Heart left ventricle (tissue), 16 donors: ENCODE results near the gene GPR160. TPM values are rescaled to one million over a fixed set of nuclear protein-coding genes. Genes with fewer than 3 reads are reported as not detected.

Experiments
- ATAC-seq, 4 donors: fragments of 200-7000 bp; cut with Tn5 transposase; one replicate each; pipeline ENCODE4 v1.9.1; 2020 to 2022; ENCODE audit warnings: moderate library complexity in 4 of 4, mild to moderate bottlenecking in 3 of 4, moderate number of reproducible peaks in 1 of 4
- DNase-seq, 5 donors: peaks; one replicate each; pipeline ENCODE4 v3.0.0-alpha.2; 2020
- H3K27ac ChIP-seq, 12 donors: fragments of 200-600 bp; sonication (generic) in 4 of 12; one replicate each; pipeline versions ENCODE4 v1.5.0 to v1.8.0; 2016 to 2022; ENCODE audit warnings: mild to moderate bottlenecking in 2 of 12
- H3K27me3 ChIP-seq, 9 donors: fragments of 200-600 bp; sonication (generic) in 2 of 9; one replicate each; pipeline versions ENCODE4 v1.5.1 to v1.8.0; 2016 to 2022; ENCODE audit warnings: mild to moderate bottlenecking in 3 of 9
- H3K36me3 ChIP-seq, 9 donors: fragments of 200-600 bp; sonication (generic) in 2 of 9; one replicate each; pipeline versions ENCODE4 v1.5.0 to v1.8.0; 2018 to 2022; ENCODE audit warnings: mild to moderate bottlenecking in 2 of 9
- H3K4me1 ChIP-seq, 12 donors: fragments of 200-600 bp; sonication (generic) in 4 of 12; one replicate each; pipeline versions ENCODE4 v1.5.0 to v1.8.0; 2016 to 2022; ENCODE audit warnings: mild to moderate bottlenecking in 3 of 12
- H3K4me3 ChIP-seq, 12 donors: fragments of 200-600 bp; sonication (generic) in 4 of 12; one replicate each; pipeline versions ENCODE4 v1.5.0 to v1.8.0; 2017 to 2022; ENCODE audit warnings: mild to moderate bottlenecking in 9 of 12, moderate library complexity in 4 of 12
- H3K9me3 ChIP-seq, 12 donors: fragments of 200-600 bp; sonication (generic) in 4 of 12; one replicate each; pipeline versions ENCODE4 v1.5.0 to v1.8.0; 2016 to 2022; ENCODE audit warnings: mild to moderate bottlenecking in 1 of 12
- POLR2A ChIP-seq, 2 donors: fragments of 450-650 bp; IDR thresholded peaks; one replicate each; pipeline ENCODE4 v1.6.1; 2017; ENCODE audit warnings: antibody characterized with exemption in 2 of 2, mild to moderate bottlenecking in 2 of 2, moderate library complexity in 2 of 2
- WGBS, 4 donors: extraction: QIAGEN DNeasy Blood & Tissue Kit in 2 of 4; methylation state at CpG; one replicate each; pipeline versions ENCODE4 v1.1.5 to v1.1.7; 2013 to 2018; 5-methylcytosine and 5-hydroxymethylcytosine counted together
- intact Hi-C, 10 donors: fragments of 100-400 bp; cut with DNase I; formaldehyde crosslinking; loops; one replicate each; pipeline versions ENCODE4 v1.11.1 to v1.14.2; 2022
- polyA plus RNA-seq, 2 donors: library from polyadenylated mRNA; stranded (reverse); fragments of 200-250 nt; gene quantifications; one replicate each; pipeline ENCODE4 v1.2.3, GENCODE V29; 2013
- total RNA-seq, 9 donors: library from RNA; depleted of rRNA in 2 of 9; stranded (reverse); fragments of >200 nt in 2 of 9; fragmentation: NEBNext Ultra II Directional in 3 of 9; extraction: Animal tissue kit (Norgen Biotek cat#: 25700) in 3 of 9; gene quantifications; one replicate each; pipeline versions ENCODE4 v1.1.0 to v1.2.4, GENCODE V29; 2016 to 2023
- TF ChIP-seq, protein P1 (sequence below), 12 donors: fragments of 200-600 bp; sonication (generic) in 4 of 12; IDR thresholded peaks; one replicate each; pipeline versions ENCODE4 v1.5.0 to v1.8.0; 2018 to 2022; ENCODE audit warnings: antibody characterized with exemption in 12 of 12, mild to moderate bottlenecking in 5 of 12
- donor health status: ischemic (EF 13 %, LVEDD 7.1; RV severe dilation, severe dysfunction).
- donor health status: healthy with polysubstance abuse.
- donor health status: DM: no; HTN: yes; CAD: no.
- donor health status: DM: no; HTN: no; CAD: no.
- donor health status: ischemic (EF 25% LVEDD 6.9; RV normal size, moderate dysfunction).
- donor health status: ischemic (EF 25% LVEDD 5.7; RV mildly dilated, moderate dysfunction).
- donor health status: healthy.
- donor health status: DM: yes; HTN: yes; CAD: no.
- donor health status: ischemic (EF 35%, LVEDD 5.7; RV mildly dilated, moderate dysfunction).
- donor health status: nonischemic (EF 11% LVEDD 7.7; RV severe dilation, severe dysfunction).
- donor health status: DM: yes; HTN: yes; CAD: no.
- donor health status: PGD.
- donor health status: ischemic (EF 29% LVEDD 5.4; RV normal size, mild dysfunction).
- donor health status: nonischemic (EF 23%, LVEDD 6.1; RV moderate dilation, normal function).

Gene GPR160
- total and polyA plus RNA-seq, 11 donors = 0.28 to 2.6 (median 0.99) TPM

DNA sequence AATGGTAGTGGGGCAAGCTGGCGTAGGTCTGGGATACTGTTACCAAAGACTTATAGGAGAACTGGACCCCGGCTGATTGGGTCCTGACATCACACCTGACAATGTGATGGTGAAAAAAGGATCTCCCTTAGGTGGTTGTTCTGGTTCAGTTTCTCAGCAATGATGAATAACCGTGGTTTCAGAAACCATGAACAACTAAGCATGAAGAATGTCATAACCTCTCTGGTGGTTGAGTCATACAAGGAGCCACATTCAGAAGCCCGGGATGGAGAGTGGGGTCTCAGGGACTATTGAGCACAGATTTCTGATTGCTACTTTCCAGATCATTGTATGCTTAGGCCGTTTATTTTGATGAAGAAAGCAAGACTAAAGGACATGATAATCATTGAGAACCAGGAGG lies 17.4 kb downstream of the GPR160 start:
- H3K9me3 ChIP-seq = no peaks in the 10 kb centered on the region
- no peaks in the 10 kb centered on the region for H3K27me3 ChIP-seq
- ATAC-seq (no peak), DNase-seq (no peak)
- no peaks in the 10 kb centered on the region for H3K36me3 ChIP-seq
- H3K4me3 ChIP-seq = no peak overlapping the region
- TF ChIP-seq, protein P1, sequence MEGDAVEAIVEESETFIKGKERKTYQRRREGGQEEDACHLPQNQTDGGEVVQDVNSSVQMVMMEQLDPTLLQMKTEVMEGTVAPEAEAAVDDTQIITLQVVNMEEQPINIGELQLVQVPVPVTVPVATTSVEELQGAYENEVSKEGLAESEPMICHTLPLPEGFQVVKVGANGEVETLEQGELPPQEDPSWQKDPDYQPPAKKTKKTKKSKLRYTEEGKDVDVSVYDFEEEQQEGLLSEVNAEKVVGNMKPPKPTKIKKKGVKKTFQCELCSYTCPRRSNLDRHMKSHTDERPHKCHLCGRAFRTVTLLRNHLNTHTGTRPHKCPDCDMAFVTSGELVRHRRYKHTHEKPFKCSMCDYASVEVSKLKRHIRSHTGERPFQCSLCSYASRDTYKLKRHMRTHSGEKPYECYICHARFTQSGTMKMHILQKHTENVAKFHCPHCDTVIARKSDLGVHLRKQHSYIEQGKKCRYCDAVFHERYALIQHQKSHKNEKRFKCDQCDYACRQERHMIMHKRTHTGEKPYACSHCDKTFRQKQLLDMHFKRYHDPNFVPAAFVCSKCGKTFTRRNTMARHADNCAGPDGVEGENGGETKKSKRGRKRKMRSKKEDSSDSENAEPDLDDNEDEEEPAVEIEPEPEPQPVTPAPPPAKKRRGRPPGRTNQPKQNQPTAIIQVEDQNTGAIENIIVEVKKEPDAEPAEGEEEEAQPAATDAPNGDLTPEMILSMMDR (IDR thresholded peaks at IDR 0.05) = no peak
- no peak for TF ChIP-seq POLR2A (IDR thresholded peaks at IDR 0.05)
- peaks cover 0 to 6% (median 0%) of the 10 kb centered on the region in 12 donors for H3K4me1 ChIP-seq
- 88 to 93% (median 90%) methylated on average over 5 of the region's 5 CpGs for WGBS, 4 donors
- H3K27ac ChIP-seq = no peak overlapping the region
- intact Hi-C loops = no loop called here

DNA sequence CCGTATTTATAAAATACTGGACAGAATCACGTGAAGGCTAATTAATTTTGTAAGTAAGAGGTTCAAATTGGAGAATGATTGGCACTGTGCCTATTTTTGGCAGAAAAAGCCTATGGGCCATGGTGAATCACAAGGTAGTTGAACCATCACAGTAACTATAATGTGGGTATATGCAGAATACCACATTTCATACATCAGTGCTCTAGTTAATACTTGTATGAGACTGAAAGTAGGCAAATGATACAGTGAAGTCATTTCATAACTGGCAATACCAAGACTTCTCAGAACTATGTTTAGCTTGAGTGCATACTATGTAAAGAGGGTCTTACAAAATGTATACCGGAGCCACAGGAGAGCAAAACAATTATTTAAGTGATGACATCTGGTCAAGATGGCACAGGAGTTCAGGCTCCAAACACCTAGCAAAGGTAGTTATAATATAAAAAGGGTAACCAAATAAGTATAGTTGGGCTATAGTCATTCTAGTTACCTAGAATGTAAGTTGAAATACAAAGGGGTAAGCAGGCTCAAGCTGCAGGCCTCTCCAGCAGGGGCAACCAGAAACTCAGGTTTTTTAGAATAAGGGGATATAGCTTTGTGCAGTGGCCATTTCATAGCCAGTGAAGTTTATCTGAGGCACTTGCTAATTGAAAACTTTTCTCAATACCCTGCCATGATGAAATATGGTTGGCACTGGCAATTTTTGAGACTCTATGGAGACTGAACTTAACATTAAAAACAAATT lies 19.1 kb downstream of the GPR160 start:
- TF ChIP-seq, protein P1 (IDR thresholded peaks at IDR 0.05) = no peak
- TF ChIP-seq POLR2A (IDR thresholded peaks at IDR 0.05) = no peak
- intact Hi-C loops = no loop called here
- no peak for ATAC-seq
- no peaks in the 10 kb centered on the region for H3K9me3 ChIP-seq
- DNase-seq = no peak
- H3K4me3 ChIP-seq = no peak overlapping the region
- peaks cover 0 to 6% (median 0%) of the 10 kb centered on the region in 12 donors for H3K4me1 ChIP-seq
- H3K36me3 ChIP-seq = no peaks in the 10 kb centered on the region
- no peak overlapping the region for H3K27ac ChIP-seq
- H3K27me3 ChIP-seq = no peaks in the 10 kb centered on the region
- 92 to 95% (median 94%) methylated on average over 3 of the region's 3 CpGs for WGBS, 4 donors

DNA sequence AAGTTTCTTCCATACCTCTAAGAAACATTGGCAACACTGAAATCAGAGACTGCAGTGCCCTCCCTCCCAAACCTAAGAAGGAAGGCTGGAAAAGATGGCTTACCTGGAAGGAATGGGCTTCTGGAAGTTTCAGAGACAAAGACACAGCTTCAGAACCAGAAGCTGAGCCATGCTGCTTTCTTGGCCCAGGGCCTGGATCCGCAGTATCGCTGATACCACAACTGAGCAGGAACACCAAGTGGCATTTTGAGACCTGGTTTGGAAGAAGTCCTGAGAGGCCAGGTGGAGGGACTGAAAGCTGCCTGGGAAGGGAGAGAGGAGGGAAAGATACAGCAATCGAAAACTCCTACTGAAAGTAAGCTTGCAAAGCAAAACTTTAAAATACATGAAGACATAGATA lies 19.8 kb downstream of the GPR160 start:
- no peak overlapping the region for H3K27ac ChIP-seq
- intact Hi-C loops = no loop called here
- no peak overlapping the region for H3K4me3 ChIP-seq
- no peaks in the 10 kb centered on the region for H3K36me3 ChIP-seq
- no peaks in the 10 kb centered on the region for H3K27me3 ChIP-seq
- peak in 1 of 5 donors; percentile 35 for DNase-seq
- peaks cover 0 to 6% (median 0%) of the 10 kb centered on the region in 12 donors for H3K4me1 ChIP-seq
- WGBS, 4 donors = 40 to 64% (median 57%) methylated on average over 3 of the region's 3 CpGs
- no peak for TF ChIP-seq POLR2A (IDR thresholded peaks at IDR 0.05)
- TF ChIP-seq, protein P1 (IDR thresholded peaks at IDR 0.05) = no peak
- no peaks in the 10 kb centered on the region for H3K9me3 ChIP-seq
- ATAC-seq = peak in 2 of 4 donors; percentile 33 to 57

DNA sequence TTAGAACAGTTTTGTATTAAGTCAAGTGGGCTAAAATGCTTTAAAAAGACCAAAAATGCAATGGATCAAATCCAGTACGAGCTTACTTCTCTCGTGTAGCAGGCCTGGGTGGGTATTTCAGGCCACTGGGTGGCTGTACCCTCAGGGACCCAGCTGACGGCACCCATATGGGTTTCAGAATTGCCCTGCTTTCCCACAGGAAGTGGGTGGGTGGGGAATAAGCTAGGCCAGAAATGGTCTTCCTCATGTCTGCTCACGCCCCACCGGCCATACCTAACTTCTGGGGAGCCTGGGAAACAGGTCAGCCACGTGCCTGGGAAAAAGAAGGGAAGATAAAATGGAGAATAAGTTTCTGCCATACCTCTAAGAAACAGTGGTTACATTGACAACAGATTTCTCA lies 20.3 kb downstream of the GPR160 start:
- no peak for ATAC-seq
- Histone ChIP-seq H3K4me1 (peaks cover 0 to 6% (median 0%) of the 10 kb centered on the region in 12 donors), H3K27me3 (no peaks in the 10 kb centered on the region), H3K36me3 (no peaks in the 10 kb centered on the region), H3K4me3 (no peak overlapping the region), H3K27ac (no peak overlapping the region), H3K9me3 (no peaks in the 10 kb centered on the region)
- no peak for DNase-seq
- intact Hi-C loops = no loop called here
- 79 to 88% (median 83%) methylated on average over 6 of the region's 6 CpGs for WGBS, 4 donors
- no peak for TF ChIP-seq POLR2A (IDR thresholded peaks at IDR 0.05)
- TF ChIP-seq, protein P1 (IDR thresholded peaks at IDR 0.05) = no peak
